HUES6 (cell line): ENCODE results near the gene LGALS9B.
"Not testable (repeated sequence)": the region's sequence is repeated elsewhere in the genome, so short reads cannot be mapped to it uniquely, and the experiment has no call there.

Experiments
- H3K27ac ChIP-seq: 2 replicates; pipeline ENCODE4 v1.7.0; 2013; ENCODE audit warnings: low read depth, mild to moderate bottlenecking, low read length, inconsistent platforms
- H3K27me3 ChIP-seq: 2 replicates; pipeline ENCODE4 v1.6.1; 2013; ENCODE audit warnings: low read length; ENCODE audit not compliant: control insufficient read depth, insufficient read depth
- H3K36me3 ChIP-seq: 2 replicates; pipeline ENCODE4 v1.6.1; 2013; ENCODE audit warnings: low read length; ENCODE audit not compliant: control insufficient read depth, insufficient read depth
- H3K4me1 ChIP-seq: 2 replicates; pipeline ENCODE4 v1.6.1; 2013; ENCODE audit warnings: low read length; ENCODE audit not compliant: control insufficient read depth, insufficient read depth
- H3K4me3 ChIP-seq: 2 replicates; pipeline ENCODE4 v1.5.1; 2013; ENCODE audit warnings: low read depth, low read length
- H3K9ac ChIP-seq: one replicate; pipeline ENCODE4 v1.6.1; 2013; ENCODE audit warnings: mild to moderate bottlenecking, low read length
- H3K9me3 ChIP-seq: 2 replicates; pipeline ENCODE4 v1.6.1; 2013; ENCODE audit warnings: low read depth, low read length; ENCODE audit not compliant: control insufficient read depth, insufficient read depth

Gene LGALS9B

GRCh38 chr17:20444173-20444572, 23.2 kb downstream of the LGALS9B start:
- not testable (repeated sequence) for H3K27ac ChIP-seq, H3K36me3 ChIP-seq

DNA sequence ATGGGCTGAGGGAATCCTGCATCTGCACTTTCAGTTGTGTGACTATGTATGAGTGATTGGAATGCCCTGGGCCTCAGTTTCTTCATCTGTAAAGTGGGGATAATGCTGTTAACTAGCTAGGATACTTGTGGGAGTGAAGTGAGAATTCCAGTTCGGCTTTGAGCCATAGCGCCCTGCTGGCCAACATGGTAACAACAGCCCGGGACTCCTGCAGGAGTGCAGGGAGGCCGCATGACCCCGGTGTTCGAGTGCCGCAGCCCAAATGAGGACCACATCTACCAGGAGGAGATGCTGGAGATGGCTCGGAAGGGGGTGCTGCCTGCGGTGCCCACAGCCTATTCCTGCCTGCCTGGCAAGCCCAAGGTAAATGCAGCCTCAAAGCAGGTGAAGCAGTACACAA, 23.7 kb downstream of the LGALS9B start:
- not testable (repeated sequence) for H3K9ac ChIP-seq, H3K4me1 ChIP-seq

More at GRCh38 chr17:20444173-20444572, 23.2 kb downstream of the LGALS9B start:
- not testable (repeated sequence) for H3K9me3 ChIP-seq, H3K4me1 ChIP-seq, H3K9ac ChIP-seq, H3K4me3 ChIP-seq, H3K27me3 ChIP-seq

GRCh38 chr17:20440665-20441064, 26.7 kb downstream of the LGALS9B start:
- not testable (repeated sequence) for H3K4me3 ChIP-seq, H3K9me3 ChIP-seq, H3K36me3 ChIP-seq, H3K27me3 ChIP-seq, H3K27ac ChIP-seq, H3K4me1 ChIP-seq, H3K9ac ChIP-seq

More for the DNA sequence above, 23.7 kb downstream of the LGALS9B start:
- not testable (repeated sequence) for H3K36me3 ChIP-seq, H3K27ac ChIP-seq, H3K27me3 ChIP-seq, H3K9me3 ChIP-seq, H3K4me3 ChIP-seq

GRCh38 chr17:20435166-20435565, 32.2 kb downstream of the LGALS9B start:
- H3K4me3 ChIP-seq, result not testable (repeated sequence)

DNA sequence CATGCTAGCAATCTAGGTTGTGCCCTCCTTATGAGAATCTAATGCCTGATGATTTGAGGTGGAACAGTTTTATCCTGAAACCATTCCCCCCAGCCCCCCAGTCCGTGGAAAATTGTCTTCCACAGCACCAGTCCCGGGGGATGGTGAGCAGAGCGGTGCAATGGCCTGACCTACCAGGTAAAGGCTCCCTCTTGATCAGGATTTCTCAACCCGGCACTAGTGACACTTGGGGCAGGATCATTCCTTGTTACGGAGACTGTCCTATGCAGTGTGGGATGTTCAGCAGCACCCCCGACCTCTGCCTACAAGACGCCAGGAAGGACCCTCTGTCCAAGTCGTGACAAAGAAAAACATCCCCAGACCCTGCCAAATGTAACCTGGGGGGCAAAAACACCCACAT, 34.0 kb downstream of the LGALS9B start:
- not testable (repeated sequence) for H3K27me3 ChIP-seq, H3K4me3 ChIP-seq, H3K27ac ChIP-seq, H3K4me1 ChIP-seq, H3K9me3 ChIP-seq, H3K36me3 ChIP-seq, H3K9ac ChIP-seq

More at GRCh38 chr17:20435166-20435565, 32.2 kb downstream of the LGALS9B start:
- H3K27ac ChIP-seq, H3K36me3 ChIP-seq, H3K9me3 ChIP-seq, H3K9ac ChIP-seq, H3K27me3 ChIP-seq, H3K4me1 ChIP-seq: not testable (repeated sequence)

GRCh38 chr17:20427264-20427663, 40.1 kb downstream of the LGALS9B start:
- H3K27ac ChIP-seq, H3K4me3 ChIP-seq, H3K36me3 ChIP-seq, H3K9ac ChIP-seq, H3K27me3 ChIP-seq, H3K4me1 ChIP-seq, H3K9me3 ChIP-seq: not testable (repeated sequence)

- not testable (repeated sequence) for H3K9ac ChIP-seq, H3K36me3 ChIP-seq, H3K4me3 ChIP-seq, H3K9me3 ChIP-seq, H3K4me1 ChIP-seq, H3K27ac ChIP-seq, H3K27me3 ChIP-seq
These were observed 44.5 kb downstream of the LGALS9B start for GRCh38 chr17:20422826-20423225.

- not testable (repeated sequence) for H3K9ac ChIP-seq, H3K4me3 ChIP-seq, H3K36me3 ChIP-seq
These were observed 48.5 kb downstream of the LGALS9B start for GRCh38 chr17:20418838-20419237.

GRCh38 chr17:20417492-20418080, 49.8 kb downstream of the LGALS9B start:
- not testable (repeated sequence) for H3K9me3 ChIP-seq, H3K9ac ChIP-seq, H3K4me1 ChIP-seq, H3K27me3 ChIP-seq, H3K36me3 ChIP-seq, H3K4me3 ChIP-seq, H3K27ac ChIP-seq

More at GRCh38 chr17:20418838-20419237, 48.5 kb downstream of the LGALS9B start:
- H3K27me3 ChIP-seq, H3K9me3 ChIP-seq, H3K4me1 ChIP-seq, H3K27ac ChIP-seq: not testable (repeated sequence)

GRCh38 chr17:20416381-20416911, 50.9 kb downstream of the LGALS9B start:
- H3K36me3 ChIP-seq, H3K27ac ChIP-seq, H3K9ac ChIP-seq, H3K4me1 ChIP-seq, H3K27me3 ChIP-seq, H3K4me3 ChIP-seq, H3K9me3 ChIP-seq: not testable (repeated sequence)

DNA sequence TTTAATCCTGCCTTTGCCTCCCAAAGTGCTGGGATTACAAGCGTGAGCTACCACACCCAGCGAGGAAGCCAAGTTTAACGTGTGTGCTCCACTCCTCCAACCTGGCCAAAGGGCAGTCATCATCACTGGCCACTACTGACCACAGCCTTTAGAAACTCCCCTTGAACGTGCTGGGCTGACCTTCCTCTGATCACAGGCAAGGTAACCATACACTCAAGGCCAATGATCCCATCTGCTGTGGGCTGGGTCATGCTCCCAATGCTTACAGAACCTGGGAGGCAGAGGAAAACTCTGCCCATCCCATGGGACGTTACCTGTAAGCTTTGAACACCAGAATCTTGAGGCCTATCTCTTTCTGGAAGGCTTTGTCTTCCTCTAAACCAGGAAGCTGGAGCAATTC, 51.9 kb downstream of the LGALS9B start:
- H3K4me1 ChIP-seq, H3K9ac ChIP-seq, H3K27ac ChIP-seq, H3K27me3 ChIP-seq, H3K36me3 ChIP-seq, H3K4me3 ChIP-seq, H3K9me3 ChIP-seq: not testable (repeated sequence)
